SHP77 treated with DMSO at 0.1 percent for 48 hours (cell line): ENCODE data around the gene SLC2A1.

Source experiments
- DNase-seq: peaks from one replicate; lab custom pipeline; 2025; lab: John Stamatoyannopoulos, UW

The SLC2A1 gene

DNA sequence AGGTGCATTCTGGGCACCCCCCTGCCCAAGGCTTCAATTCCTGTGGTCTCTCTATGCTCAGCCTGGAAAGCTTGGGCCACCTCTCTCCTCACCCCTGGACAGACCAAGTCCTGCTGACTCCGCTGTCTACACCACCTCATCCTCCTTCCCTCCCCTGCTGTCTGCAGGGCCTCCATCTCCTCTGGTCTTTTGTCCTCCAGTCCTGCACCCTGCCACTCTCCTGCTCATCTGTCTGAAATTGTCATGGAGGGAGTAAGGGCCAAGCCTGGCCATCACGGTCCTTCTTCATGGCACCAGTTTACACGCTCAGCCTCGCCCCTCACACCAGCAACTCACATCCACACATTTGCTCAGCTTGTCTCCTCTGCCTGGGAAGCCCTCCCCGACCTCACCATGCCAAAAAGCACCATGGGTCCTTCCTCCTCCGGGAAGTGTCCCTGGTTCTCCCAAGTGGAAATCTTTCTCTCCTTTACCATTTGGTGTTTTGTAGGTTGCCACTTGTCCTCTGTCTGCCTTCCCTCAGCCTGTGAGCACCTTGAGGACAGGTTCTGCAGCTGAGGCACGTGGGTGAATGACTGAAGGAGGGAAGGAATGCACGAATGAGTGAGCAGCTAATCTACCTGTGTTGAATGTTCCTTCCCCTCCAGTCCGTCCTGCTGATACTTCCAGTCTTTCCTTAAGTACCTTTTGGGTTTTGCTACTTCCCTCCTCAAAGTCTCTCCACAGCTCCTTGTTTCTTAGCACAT is 2.1 kb upstream of the SLC2A1 start:
- no peak for DNase-seq

DNA sequence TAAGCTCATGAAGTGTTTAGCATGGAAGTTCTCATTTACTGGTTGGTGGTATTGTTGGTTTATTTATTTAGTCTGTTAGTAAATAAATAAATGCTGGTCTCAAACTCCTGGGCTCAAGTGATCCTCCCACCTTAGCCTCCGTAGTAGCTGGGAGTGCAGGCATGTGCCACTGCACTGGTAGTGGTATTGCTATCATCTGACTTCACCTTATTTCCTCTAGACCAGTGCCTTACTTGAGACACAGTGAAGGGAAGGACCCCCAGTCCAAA is 1.4 kb upstream of the SLC2A1 start:
- no peak for DNase-seq

DNA sequence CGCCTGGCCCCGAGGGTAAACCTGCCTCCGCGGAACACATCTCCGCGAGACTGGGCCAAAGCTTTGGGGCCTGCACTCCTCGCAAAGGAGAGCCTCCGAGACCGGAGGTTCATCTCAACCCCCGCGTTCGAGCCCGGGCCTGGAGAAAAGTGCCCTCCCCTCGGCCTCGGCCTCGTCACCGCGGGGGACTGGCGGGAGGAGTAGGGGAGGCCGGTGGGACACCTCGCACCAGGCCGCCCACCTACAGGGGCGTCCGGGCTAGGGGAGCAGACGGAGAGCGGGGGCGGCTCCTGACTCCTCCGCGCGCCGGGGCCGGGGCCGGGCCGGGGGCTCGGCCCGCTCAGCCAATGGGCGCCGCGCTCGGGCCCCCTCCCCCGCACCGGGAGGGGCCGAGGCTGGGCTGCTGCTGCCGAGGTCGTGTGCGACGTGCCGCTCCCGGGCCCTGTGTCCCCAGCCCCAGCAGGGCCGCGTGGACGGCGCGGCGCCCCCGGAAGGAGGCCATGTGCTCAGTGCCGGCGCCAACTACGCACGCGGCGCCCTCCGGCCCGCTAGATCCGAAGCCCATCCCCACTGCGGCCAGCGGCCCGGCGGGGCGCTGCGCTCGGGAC is 684 bp downstream of the SLC2A1 start:
- no peak for DNase-seq

DNA sequence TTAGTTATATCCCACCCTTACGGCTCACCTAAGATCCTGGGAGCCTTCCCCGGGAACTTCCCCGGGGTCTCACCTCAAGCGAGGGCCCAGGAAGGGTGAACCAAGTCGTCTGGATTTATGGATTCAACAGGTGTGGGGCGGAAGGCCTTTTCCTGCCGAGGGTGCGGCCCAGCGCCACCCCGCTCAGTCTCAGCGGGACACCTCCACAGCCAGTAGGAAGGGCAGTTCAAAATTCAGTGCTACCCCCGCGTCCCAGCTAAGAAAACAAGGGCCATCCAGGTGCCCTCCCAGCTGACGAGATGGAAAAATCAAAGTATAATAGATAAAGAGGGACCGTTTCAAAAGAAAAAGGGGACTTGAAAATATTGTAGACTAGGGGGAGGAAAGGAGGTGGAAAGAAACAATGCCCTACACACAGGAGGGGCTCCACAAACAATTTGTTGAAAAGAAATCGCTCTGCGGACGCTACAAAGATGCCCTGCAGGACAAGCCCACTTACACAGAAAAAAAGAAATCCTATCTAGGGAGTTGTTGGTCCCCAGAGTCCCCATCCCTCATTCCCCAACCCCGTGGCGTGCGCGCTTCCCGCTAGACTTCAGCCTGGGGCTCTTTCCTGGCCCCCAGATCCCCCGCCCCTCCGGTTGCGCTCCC is 1.3 kb downstream of the SLC2A1 start:
- DNase-seq: no peak

DNA sequence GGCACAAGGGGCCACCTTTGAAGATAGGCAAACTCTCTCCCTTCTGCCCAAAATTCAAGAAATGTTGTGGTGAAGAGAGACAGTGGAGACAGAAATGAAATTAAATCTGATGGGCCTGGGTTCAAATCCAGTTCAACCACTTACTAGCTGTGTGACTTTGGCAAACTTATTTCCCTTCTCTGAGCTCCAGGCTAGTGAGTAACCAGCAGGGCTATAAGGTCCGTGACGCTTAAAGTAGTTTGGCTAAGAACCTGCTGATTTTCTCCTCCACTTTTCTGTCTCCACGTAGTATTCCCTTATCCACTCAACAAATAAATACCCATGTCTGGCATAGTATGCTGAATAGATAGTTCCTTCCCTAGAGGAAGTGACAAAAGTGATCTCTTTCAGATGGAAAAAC is 1.9 kb downstream of the SLC2A1 start:
- no peak for DNase-seq

DNA sequence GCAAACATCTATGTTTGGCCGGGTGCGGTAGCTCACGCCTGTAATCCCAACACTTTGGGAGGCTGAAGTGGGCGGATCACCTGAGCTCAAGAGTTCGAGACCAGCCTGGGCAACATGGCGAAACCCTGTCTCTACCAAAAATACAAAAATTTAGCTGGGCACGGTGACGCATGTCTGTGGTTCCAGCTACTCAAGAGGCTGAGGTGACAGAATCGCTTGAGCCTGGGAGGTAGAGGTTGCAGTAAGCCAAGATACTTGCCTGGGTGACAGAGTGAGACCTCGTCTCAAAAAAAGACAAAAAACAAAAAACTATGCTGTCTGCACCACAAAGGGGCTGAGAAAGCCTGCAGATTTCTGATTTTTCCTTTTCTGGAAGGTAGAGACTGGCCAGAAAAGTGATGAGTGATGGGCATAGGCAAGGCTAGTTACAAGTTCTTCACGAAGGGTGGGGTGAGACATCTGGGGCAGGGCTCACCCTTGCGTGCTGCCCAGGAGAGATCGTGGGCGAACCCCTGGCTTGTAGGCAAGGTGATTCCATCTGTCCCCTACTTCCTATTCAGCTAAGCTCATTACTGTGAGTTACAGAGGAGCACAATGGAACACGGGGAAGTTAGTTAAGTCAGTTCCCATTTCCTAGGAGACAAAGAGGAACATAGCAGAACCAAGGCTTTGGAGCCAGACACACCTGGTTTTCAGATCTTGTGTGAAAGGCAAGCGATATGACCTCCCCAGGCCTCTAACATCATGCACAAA is 3.2 kb downstream of the SLC2A1 start:
- DNase-seq: no peak

DNA sequence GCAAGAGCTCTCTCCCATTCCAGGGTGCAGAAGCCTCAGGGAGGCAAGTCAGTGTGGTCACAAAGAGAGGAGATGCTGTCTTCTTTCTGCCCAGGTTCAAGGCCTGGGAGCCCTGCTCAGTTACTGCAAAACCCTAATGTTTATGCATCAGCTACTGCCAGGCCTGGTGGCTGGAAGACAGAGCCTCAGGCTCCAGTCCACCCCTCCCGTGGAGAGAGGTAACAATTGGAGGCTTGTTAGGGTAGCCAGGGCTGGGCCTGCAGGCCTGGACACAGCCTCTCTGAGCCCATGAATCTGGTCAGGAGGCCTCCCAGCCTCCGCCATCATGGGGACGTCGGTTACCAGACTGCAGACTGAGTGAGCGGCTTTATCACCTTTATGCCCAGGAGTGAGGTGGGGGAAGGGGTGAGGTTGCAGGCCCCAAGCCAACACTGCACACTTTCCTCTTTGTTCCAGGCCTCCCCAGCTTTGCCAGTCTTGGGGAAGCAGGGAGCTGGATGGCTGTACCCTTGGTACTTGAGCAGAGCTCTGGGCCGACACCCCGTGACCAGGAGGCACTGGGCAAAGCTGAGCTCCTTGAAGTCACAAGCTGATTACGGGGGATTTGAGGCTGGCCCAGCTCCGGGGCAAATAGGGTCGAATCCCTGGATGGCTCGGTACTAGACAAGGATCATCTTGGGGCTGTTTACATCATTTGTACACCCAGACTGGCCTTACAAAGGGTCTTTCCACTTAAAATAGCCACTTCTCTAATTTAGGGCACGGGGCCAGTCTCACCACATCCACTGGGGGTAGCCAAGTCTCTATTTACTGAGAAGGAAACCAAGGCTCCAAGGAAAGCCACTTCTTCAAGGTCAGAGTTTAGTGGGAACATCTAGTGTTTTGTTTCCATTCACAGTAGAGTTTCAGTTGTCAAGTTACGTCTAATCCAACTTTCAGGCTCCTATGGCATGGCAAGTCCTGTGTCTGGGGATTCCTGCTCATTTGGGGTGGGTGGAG is 5.2 kb downstream of the SLC2A1 start:
- no peak for DNase-seq

DNA sequence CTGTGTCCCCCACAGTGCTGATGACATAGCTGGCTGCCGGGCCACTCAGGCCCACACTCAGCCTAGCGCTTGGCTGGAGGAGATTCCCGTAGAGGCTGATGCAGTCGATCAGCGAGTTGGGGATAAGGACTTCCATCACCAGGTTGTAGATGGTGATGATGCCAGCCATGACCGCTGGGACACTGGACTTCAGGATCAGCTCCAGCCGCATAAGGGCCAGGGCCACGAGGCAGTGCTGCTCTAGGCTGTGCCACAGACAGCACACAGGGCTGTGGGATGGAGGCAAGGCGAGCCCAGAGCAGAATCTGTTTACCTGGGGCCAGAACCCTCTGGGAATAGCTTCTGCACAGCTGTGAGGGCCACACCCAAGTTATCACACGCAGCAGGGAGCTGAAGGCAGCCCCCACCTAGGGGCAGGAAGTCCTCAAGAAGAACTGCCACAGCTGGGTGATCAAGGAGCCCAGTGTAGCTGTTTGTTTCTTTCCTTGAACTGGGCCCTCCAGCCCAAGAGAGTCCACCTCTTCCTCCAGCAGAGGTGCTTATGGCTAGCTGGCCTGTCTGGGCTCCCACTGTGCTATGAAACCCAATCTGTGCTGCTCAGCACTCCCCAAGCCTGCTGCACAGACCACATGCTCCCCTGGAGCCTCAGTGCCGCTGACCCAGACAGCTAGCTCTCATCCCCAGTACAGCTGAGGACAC is 6.2 kb downstream of the SLC2A1 start:
- DNase-seq: no peak

DNA sequence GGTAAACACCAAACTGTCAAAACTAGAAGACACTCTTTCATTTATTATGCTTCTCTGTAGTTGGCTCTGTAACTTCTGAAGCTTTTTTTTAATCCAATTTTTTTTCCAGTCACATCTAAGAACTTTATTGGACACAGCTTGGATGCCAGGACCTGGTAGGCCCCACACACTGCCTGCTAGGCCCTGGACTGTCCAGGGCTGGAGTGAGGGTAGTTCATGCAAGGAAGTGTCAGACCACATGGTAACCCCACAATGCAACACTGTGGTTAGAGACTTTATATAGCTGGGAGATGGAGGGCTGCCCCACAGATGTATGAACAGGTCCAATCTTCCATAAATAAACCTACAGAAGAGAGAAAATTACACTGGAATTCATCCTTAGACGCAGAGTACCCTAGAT is 7.1 kb downstream of the SLC2A1 start:
- DNase-seq: no peak

DNA sequence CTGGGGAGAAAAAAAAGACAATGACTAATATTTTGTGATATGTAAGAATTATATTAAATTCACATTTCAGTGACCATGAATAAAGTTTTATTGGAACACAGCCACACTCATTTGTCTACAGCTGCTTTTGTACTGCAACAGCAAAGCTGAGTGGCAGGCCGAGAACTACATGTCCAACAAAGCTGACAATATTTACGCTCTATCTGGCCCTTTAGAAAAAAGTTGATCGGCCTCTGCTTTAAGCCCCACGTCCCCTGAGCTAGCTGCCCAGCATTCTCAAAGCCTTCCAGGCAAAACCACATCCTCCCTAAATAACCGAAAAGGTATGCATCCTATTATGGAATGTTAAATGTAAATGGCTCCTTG is 8.6 kb downstream of the SLC2A1 start:
- DNase-seq: no peak

DNA sequence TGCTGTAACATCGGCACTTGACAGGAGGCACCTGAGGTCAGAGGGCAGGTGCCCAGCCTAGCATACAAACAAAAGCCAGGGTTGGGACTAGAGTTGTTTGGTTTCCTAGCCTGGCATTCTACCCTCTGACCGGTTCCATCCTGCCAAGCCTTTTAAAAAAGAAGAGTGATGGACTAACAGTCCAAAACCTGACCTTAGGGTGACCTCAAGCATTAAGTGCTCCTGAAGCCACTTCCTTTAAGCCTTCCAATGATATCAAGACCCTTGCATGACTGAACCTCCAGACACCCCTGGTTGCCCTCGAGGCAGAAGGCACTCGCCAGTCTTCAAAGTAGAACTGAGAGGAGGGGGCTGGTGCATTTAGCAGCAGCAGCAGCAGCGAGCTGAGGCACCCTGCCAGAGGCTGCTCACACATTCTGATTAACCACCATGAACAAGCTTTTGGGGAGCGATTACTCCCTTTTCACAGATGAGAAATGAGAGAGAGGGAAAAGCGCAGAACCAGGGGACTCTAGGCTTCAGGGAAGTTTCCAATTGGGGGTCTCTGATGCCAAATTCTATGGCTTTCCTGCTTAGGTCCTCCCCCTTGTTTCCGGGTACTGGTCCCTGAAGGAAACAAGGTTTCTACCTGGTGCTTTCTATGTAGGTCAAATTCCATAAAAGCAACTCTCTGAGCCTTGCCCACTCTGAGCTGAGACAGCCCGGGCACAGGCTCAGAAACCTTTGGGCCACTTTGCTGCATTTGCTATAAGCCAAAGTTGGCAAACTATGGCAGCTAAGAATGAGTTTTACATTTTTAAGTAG is 9.2 kb downstream of the SLC2A1 start:
- DNase-seq: no peak

DNA sequence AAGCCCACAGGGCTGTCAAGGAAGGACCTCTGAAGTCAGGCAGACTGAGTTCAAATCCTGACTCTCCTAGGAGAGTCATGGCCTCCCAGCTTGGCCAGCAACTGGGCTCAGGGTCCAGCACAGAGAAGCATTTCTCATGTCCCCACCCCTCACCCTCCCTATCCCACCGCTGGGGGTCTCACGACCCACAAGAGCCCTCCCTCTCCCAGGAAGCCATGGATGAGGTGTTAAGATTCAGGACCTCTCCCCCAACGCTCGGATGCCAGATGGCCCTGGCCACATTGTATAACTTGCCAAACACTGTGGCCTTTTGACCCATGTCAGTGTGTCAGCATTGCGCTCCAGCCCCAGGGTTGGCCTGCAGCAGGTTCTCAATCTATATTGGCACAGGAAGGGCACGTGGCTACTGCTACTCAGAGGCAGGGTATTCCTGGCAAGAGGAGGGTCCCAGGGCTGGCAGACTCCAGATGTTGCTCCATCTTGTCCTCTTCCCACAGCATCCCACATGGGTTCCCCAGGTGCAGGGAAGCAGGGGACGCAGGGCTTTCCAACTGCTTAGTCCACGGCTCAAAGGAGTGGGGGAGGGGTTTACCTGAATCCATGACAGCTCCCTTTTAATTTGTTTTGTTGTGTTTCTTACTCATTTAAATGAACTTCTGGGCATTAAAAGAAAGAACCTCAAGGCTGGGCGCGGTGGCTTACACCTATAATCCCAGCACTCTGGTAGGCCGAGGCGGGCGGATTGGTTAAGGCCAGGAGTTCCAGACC is 10.5 kb downstream of the SLC2A1 start:
- no peak for DNase-seq

DNA sequence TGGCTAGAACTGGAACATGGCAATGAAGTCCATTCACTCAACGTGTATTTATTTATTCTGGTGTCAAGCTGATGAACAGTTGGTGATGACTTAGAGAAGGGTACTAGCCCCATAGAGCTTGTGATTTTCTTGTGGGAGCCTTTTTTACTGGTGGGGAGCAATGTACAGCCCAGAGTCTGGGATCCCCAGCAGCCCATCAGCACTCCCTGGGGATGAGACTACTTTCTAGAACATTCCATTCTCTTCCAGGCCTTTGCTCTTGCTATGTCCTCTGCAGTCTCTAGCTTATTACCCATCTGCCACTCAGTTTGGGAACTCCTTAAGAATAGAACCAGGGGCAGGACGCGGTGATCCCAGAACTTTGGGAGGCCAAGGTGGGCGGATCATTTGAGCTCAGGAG is 11.6 kb downstream of the SLC2A1 start:
- DNase-seq: no peak

DNA sequence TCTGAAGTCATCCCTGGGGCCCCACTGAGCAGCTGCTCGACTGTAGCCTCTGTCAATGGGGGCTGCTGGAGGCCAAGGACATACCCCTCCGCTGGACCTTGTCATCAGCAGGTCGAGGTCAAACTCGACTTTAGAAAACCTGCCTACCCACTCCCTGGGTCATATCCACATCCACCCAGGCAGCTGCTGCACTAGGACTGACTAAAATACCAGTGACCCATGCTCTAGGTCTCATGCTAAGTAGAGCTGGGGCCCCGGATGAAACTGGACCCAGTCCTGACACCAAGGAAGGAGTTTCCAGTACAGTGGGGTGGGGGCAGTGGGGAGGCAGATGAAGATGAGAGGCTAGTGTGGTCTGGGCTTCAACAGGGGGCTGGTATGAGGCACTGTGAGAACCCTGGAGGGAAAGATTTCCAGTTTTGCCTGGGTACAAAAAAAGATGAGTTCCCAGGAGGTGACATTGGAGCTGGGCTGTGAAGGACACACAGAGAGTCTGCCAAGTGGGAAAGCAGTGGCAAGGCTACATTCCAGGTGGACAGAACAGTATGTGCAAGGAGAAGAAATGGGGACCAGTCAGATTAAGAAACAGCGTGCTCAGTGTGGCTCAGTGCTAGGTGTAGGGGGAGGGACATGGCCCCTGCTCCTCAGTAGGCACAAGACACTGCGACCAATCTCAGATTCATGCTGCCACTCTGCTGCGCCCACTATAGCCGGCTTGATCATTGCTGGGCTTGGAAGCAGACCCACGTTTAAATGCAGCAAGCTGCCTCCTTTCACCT is 12.4 kb downstream of the SLC2A1 start:
- no peak for DNase-seq

DNA sequence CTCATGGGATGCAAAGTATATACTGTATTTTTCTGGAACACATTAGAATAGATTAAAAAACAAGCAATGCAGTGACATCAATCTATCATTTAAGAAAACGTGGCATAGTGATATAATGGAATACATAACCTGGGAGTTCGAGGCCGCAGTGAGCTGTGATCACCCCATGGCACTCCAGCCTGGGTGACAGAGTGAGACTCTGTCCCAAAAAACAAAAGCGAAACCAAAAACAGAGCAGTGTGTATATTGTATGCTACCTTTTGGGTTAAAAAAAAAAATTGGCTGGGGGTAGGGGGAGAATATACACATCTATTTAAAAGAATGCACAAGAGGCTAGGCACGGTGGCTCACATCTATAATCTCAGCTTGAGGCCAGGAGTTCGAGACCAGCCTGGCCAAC is 13.5 kb downstream of the SLC2A1 start:
- no peak for DNase-seq

DNA sequence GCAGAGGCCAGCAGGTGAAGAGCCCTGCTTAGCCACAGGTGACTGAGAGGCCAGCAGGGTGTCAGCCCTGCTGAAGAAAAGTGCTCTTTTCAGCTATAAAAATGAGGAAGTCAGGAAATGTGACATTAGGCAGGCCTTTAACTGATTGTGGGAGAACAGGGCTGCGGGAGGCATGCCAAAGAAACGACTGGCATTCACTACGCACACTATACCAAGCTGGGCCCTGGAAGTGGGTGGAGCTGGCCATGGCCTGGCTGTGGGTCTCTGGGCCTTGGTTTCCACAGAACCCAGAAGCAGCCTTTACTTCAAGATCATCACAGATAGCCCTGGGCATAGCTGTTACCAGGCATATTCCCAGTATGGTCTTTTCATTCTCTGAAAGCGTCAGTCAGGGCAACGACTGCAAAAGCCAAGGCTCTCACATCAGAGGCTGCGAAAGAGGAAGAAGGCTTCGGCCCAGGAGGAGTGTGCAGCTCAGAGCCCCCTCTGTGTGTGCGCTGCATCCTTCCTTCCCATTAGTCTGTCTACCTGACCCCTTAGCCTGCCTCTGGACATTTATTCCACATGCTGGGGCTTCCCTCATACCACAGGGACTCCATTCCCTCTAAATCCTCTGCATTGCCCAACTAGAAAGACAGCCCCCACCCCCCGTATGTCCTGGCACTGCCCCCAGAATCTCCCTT is 14.3 kb downstream of the SLC2A1 start:
- no peak for DNase-seq

DNA sequence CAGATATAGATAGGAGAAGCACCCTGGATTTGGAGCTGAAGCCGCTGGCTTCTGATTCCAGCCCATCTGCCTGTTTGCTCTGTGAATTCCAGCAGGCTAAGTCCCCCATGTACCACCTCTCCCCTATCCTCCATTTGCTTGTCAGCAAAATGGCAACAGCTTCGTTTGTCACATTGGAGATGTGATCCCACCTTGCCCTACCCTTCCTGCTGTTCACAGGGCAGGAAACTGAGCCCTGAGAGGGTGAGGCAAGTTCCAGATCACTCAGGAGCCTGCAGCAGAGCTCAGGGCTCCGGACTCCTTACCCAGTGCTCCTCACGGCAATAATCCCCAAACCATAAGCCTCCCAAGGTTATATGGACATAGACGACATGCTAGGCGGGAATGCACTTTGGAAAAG is 14.9 kb downstream of the SLC2A1 start:
- DNase-seq: no peak

DNA sequence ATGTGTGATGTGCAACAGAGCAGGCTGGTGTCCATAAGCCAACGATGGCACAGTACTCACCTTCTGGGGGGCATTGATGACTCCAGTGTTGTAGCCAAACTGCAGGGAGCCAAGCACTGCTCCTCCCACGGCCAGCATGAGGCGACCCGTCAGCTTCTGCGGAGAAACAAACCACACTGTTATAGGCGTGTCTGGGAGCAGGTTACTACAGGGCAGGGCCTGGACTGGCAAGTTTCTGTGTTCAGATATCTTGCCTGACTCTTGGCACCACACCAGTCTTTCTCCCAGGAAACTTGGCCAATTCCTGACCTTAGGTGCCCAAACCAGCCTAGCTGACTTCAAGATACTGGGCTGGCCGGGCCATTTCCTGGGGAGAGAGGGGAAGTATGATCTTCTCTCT is 15.5 kb downstream of the SLC2A1 start:
- DNase-seq: no peak
